ENCODE data around the gene CTNNA3.
"Not testable (repeated sequence)": the region's sequence is repeated elsewhere in the genome, so short reads cannot be mapped to it uniquely, and the experiment has no call there.

DNA sequence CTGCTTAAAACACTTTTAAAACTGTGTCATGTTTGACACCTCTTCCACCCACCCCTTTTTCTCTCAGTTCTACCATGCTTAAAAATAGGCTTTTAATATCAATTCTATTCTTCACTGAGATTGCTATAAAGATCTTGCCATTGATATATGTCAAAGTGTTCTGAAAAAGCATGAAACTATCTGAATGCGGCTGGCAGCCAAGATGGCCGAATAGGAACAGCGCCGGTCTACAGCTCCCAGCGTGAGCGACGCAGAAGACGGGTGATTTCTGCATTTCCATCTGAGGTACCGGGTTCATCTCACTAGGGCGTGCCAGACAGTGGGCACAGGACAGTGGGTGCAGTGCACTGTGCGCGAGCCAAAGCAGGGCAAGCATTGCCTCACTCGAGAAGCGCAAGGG, 137.7 kb downstream of the CTNNA3 start:
- not testable (repeated sequence) for TF ChIP-seq CTCF (IDR thresholded peaks at IDR 0.05; ENCODE audit: low read depth, low read length, missing input control); FOXA2 (IDR thresholded peaks at IDR 0.05); MAX (IDR thresholded peaks at IDR 0.05); GABPA (IDR thresholded peaks at IDR 0.05 in 1 of 2, conservative IDR thresholded peaks at IDR 0.05 in 1 of 2); YY1 (IDR thresholded peaks at IDR 0.05); RAD21 (IDR thresholded peaks at IDR 0.05); TAF1 (conservative IDR thresholded peaks at IDR 0.05); JUND (IDR thresholded peaks at IDR 0.05); RXRA (IDR thresholded peaks at IDR 0.05); REST (IDR thresholded peaks at IDR 0.05); SP1 (IDR thresholded peaks at IDR 0.05); EGR1 (IDR thresholded peaks at IDR 0.05; ENCODE audit: low read depth in 2 of 2)
- TF ChIP-seq, protein P1, sequence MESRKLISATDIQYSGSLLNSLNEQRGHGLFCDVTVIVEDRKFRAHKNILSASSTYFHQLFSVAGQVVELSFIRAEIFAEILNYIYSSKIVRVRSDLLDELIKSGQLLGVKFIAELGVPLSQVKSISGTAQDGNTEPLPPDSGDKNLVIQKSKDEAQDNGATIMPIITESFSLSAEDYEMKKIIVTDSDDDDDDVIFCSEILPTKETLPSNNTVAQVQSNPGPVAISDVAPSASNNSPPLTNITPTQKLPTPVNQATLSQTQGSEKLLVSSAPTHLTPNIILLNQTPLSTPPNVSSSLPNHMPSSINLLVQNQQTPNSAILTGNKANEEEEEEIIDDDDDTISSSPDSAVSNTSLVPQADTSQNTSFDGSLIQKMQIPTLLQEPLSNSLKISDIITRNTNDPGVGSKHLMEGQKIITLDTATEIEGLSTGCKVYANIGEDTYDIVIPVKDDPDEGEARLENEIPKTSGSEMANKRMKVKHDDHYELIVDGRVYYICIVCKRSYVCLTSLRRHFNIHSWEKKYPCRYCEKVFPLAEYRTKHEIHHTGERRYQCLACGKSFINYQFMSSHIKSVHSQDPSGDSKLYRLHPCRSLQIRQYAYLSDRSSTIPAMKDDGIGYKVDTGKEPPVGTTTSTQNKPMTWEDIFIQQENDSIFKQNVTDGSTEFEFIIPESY (IDR thresholded peaks at IDR 0.05): not testable (repeated sequence)
- TF ChIP-seq, protein P2, sequence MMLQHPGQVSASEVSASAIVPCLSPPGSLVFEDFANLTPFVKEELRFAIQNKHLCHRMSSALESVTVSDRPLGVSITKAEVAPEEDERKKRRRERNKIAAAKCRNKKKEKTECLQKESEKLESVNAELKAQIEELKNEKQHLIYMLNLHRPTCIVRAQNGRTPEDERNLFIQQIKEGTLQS (IDR thresholded peaks at IDR 0.05): not testable (repeated sequence)
